Measurements from ENCODE around the gene ATE1. TPM values are rescaled to one million over a fixed set of nuclear protein-coding genes. Genes with fewer than 3 reads are reported as not detected.

Gene ATE1
- total and polyA plus RNA-seq, 7 donors, result 12.5 to 49.6 (median 31.4) TPM

DNA sequence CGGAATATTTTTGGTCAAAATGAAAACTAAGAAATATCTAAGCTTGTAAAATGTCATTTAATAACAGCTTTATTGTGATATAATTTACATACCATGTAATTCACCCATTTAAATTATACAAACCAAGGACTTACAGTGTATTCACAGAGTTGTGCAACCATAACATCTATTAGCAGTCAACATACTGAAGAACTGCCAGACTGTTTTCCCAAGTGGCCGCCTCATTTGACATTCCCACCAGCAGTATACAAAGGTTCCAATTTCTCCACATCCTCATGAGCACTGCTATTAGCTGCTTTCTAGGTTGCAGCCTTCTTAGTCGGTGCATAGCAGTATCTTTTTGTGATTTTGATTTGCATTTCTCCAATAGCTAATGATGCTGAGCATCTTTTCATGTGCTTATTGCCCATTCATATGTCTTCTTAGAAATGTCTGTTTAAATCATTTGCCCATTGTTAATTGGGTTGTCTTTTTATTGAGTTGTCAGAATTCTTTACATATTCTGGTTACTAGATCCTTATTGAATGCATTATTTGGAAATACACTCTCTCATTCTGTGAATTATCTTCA lies 176.6 kb downstream of the ATE1 start:
- Histone ChIP-seq H3K36me3 (no peaks in the 10 kb centered on the region), H3K9me3 (no peaks in the 10 kb centered on the region), H3K4me1 (peaks cover 0 to 12% (median 10%) of the 10 kb centered on the region in 4 donors), H3K4me3 (no peak overlapping the region), H3K27me3 (no peaks in the 10 kb centered on the region), H3K27ac (no peak overlapping the region)
- 94 to 97% methylated on average over 3 of the region's 3 CpGs for WGBS, 2 donors
- TF ChIP-seq, protein P1, sequence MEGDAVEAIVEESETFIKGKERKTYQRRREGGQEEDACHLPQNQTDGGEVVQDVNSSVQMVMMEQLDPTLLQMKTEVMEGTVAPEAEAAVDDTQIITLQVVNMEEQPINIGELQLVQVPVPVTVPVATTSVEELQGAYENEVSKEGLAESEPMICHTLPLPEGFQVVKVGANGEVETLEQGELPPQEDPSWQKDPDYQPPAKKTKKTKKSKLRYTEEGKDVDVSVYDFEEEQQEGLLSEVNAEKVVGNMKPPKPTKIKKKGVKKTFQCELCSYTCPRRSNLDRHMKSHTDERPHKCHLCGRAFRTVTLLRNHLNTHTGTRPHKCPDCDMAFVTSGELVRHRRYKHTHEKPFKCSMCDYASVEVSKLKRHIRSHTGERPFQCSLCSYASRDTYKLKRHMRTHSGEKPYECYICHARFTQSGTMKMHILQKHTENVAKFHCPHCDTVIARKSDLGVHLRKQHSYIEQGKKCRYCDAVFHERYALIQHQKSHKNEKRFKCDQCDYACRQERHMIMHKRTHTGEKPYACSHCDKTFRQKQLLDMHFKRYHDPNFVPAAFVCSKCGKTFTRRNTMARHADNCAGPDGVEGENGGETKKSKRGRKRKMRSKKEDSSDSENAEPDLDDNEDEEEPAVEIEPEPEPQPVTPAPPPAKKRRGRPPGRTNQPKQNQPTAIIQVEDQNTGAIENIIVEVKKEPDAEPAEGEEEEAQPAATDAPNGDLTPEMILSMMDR (IDR thresholded peaks at IDR 0.05), result no peak
- no peak for TF ChIP-seq POLR2AphosphoS5 (IDR thresholded peaks at IDR 0.05)
- no peak for TF ChIP-seq POLR2A (IDR thresholded peaks at IDR 0.05)
- TF ChIP-seq EP300 (IDR thresholded peaks at IDR 0.05), result no peak
- no peak for DNase-seq
- intact Hi-C loops (cut with DNase I), result no loop called here

DNA sequence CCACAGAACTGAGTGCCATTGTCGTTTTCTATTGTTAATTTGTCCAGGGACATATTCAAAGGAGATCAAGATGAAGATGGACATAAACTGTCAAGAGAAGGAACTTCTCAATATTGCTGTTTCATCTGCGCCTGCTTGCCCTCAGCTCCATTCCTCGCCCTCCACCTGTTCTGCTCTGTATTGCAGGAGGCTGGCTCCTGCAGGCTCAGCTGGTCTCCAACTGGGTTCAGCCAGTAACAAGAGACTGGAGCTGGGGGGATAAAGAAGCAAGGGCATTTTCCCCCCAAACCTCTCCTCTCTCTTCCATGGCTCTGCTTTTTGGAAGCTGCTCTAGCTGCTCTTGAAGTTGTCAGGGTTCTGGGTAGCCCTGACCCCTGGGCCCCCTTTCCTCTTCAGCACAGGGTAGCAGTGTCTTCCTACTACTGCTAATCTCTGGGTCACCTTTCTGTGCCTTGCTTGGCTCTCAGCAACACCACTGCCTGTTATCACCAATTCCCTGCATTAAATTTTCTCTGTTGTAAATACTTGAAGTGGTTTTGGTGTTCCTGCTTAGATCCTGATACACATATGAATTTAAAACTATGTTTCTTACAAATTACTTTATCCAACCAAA lies 180.6 kb downstream of the ATE1 start:
- H3K27me3 ChIP-seq, result no peaks in the 10 kb centered on the region
- H3K4me1 ChIP-seq, result no peaks in the 10 kb centered on the region
- no peak for DNase-seq
- TF ChIP-seq POLR2A (IDR thresholded peaks at IDR 0.05), result no peak
- no peak for TF ChIP-seq EP300 (IDR thresholded peaks at IDR 0.05)
- TF ChIP-seq, protein P1 (IDR thresholded peaks at IDR 0.05), result no peak
- TF ChIP-seq POLR2AphosphoS5 (IDR thresholded peaks at IDR 0.05), result no peak
- intact Hi-C loops (cut with DNase I), result no loop called here
- peaks cover 0 to 14% (median 5%) of the 10 kb centered on the region in 4 donors for H3K36me3 ChIP-seq
- no peaks in the 10 kb centered on the region for H3K9me3 ChIP-seq
- 94 to 97% methylated on average over 3 of the region's 3 CpGs for WGBS, 2 donors
- H3K27ac ChIP-seq, result no peak overlapping the region
- H3K4me3 ChIP-seq, result no peak overlapping the region

DNA sequence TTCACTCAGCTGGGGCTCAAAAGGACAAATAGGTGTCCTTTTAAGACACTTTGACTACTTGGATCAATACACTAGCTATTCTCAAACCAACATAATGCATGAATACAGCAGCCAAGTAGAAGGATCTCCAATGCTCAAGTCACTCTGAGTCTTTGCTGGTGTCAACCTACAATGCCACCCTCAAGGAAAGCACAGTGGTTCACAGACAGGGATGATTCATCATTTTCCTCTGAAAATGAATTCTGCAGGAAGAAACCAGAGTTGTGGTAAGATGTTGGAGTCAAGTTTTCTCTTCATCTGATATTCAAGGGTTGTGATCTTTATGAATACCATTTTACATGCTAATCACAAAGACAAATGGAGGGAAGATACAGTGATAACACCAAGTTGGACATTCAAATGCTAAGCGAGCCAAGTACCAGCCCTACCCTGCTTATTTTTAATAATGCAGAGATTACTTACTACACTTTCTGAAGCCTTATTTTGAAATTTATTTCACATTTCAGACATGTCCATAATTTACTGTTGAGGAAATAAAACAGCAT lies 186.5 kb downstream of the ATE1 start:
- 0% methylated on average over 1 of the region's 1 CpG for WGBS, 2 donors
- peaks cover 0 to 33% (median 5%) of the 10 kb centered on the region in 4 donors for H3K36me3 ChIP-seq
- TF ChIP-seq POLR2A (IDR thresholded peaks at IDR 0.05), result no peak
- TF ChIP-seq, protein P1 (IDR thresholded peaks at IDR 0.05), result no peak
- no peak for TF ChIP-seq EP300 (IDR thresholded peaks at IDR 0.05)
- no peak for TF ChIP-seq POLR2AphosphoS5 (IDR thresholded peaks at IDR 0.05)
- H3K27ac ChIP-seq, result no peak overlapping the region
- no peaks in the 10 kb centered on the region for H3K9me3 ChIP-seq
- no peaks in the 10 kb centered on the region for H3K4me1 ChIP-seq
- intact Hi-C loops (cut with DNase I), result no loop called here
- no peak for DNase-seq
- H3K4me3 ChIP-seq, result no peak overlapping the region
- H3K27me3 ChIP-seq, result no peaks in the 10 kb centered on the region

DNA sequence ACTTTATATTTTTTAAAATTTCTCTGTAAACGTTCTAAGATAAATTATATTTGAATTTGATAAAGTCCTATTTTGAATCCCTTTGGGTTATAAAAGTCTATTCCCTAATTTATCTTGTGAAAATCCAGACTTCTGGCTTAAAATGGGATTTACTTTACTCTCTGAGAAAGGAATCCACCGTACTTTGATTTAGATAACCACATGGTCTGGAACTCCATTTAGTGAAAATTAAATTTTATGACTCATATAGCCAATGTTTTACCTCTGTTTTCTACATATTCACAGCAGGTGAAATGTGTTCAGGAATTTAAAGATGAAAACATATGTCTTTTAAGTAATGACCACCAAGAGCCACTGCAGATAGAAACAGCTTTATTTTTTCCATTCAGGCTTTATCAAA lies 187.8 kb downstream of the ATE1 start:
- Histone ChIP-seq H3K27ac (no peak overlapping the region), H3K4me3 (no peak overlapping the region), H3K36me3 (peaks cover 0 to 33% (median 5%) of the 10 kb centered on the region in 4 donors), H3K9me3 (no peaks in the 10 kb centered on the region), H3K27me3 (no peaks in the 10 kb centered on the region), H3K4me1 (no peaks in the 10 kb centered on the region)
- intact Hi-C loops (cut with DNase I), result no loop called here
- WGBS, 2 donors, result 73 to 85% methylated on average over 2 of the region's 2 CpGs
- TF ChIP-seq POLR2A (IDR thresholded peaks at IDR 0.05) (no peak), EP300 (IDR thresholded peaks at IDR 0.05) (no peak), POLR2AphosphoS5 (IDR thresholded peaks at IDR 0.05) (no peak)
- TF ChIP-seq, protein P1 (IDR thresholded peaks at IDR 0.05), result no peak
- no peak for DNase-seq

All from sigmoid colon (tissue), 7 donors.